Measurements from ENCODE around the gene DMD. TPM values are rescaled to one million over a fixed set of nuclear protein-coding genes. Genes with fewer than 3 reads are reported as not detected.

Gene DMD
- total and polyA plus RNA-seq, 2 donors from 2014 or later: 4.2 to 17.9 TPM

GRCh38 chrX:31606771-31607170 lies 1604.6 kb downstream of the DMD start:
- H3K27me3 ChIP-seq (ENCODE audit: control insufficient read depth, insufficient read depth, low read length): no peaks in the 10 kb centered on the region
- no peak overlapping the region for H3K4me3 ChIP-seq (ENCODE audit: low read length in 3 of 3)
- no peaks in the 10 kb centered on the region for H3K4me1 ChIP-seq (ENCODE audit: control insufficient read depth in 2 of 3, insufficient read depth in 2 of 3, low read depth in 1 of 3, low read length in 3 of 3)
- H3K27ac ChIP-seq (ENCODE audit: low read depth in 2 of 2, low read length in 2 of 2): no peak overlapping the region
- no peak for FAIRE-seq
- no peak for DNase-seq
- intact Hi-C loops (cut with DNase I): no loop called here
- no peak overlapping the region for H3K9ac ChIP-seq (ENCODE audit: low read length in 3 of 3)
- H3K9me3 ChIP-seq (ENCODE audit: control insufficient read depth in 2 of 3, insufficient read depth in 1 of 3, low read length in 3 of 3): no peaks in the 10 kb centered on the region
- no peaks in the 10 kb centered on the region for H3K36me3 ChIP-seq (ENCODE audit: control insufficient read depth in 2 of 3, insufficient read depth in 3 of 3, low read length in 3 of 3)
- no peak for TF ChIP-seq CTCF (IDR thresholded peaks at IDR 0.05; ENCODE audit: borderline replicate concordance, extremely low read depth, insufficient read depth)

GRCh38 chrX:31604629-31605221 lies 1606.6 kb downstream of the DMD start:
- Histone ChIP-seq H3K4me3 (ENCODE audit: low read length in 3 of 3) (no peak overlapping the region), H3K36me3 (ENCODE audit: control insufficient read depth in 2 of 3, insufficient read depth in 3 of 3, low read length in 3 of 3) (no peaks in the 10 kb centered on the region), H3K9ac (ENCODE audit: low read length in 3 of 3) (no peak overlapping the region), H3K27me3 (ENCODE audit: control insufficient read depth, insufficient read depth, low read length) (no peaks in the 10 kb centered on the region), H3K27ac (ENCODE audit: low read depth in 2 of 2, low read length in 2 of 2) (no peak overlapping the region), H3K4me1 (ENCODE audit: control insufficient read depth in 2 of 3, insufficient read depth in 2 of 3, low read depth in 1 of 3, low read length in 3 of 3) (no peaks in the 10 kb centered on the region), H3K9me3 (ENCODE audit: control insufficient read depth in 2 of 3, insufficient read depth in 1 of 3, low read length in 3 of 3) (no peaks in the 10 kb centered on the region)
- FAIRE-seq (no peak), DNase-seq (peak in 1 of 5 donors; percentile 2)
- TF ChIP-seq CTCF (IDR thresholded peaks at IDR 0.05; ENCODE audit: borderline replicate concordance, extremely low read depth, insufficient read depth): no peak
- intact Hi-C loops (cut with DNase I): no loop called here

GRCh38 chrX:31603411-31604120 lies 1607.8 kb downstream of the DMD start:
- no peak overlapping the region for H3K27ac ChIP-seq (ENCODE audit: low read depth in 2 of 2, low read length in 2 of 2)
- H3K4me3 ChIP-seq (ENCODE audit: low read length in 3 of 3): no peak overlapping the region
- no peak for FAIRE-seq
- no peaks in the 10 kb centered on the region for H3K27me3 ChIP-seq (ENCODE audit: control insufficient read depth, insufficient read depth, low read length)
- intact Hi-C loops (cut with DNase I): no loop called here
- H3K9ac ChIP-seq (ENCODE audit: low read length in 3 of 3): no peak overlapping the region
- no peaks in the 10 kb centered on the region for H3K9me3 ChIP-seq (ENCODE audit: control insufficient read depth in 2 of 3, insufficient read depth in 1 of 3, low read length in 3 of 3)
- no peaks in the 10 kb centered on the region for H3K36me3 ChIP-seq (ENCODE audit: control insufficient read depth in 2 of 3, insufficient read depth in 3 of 3, low read length in 3 of 3)
- no peaks in the 10 kb centered on the region for H3K4me1 ChIP-seq (ENCODE audit: control insufficient read depth in 2 of 3, insufficient read depth in 2 of 3, low read depth in 1 of 3, low read length in 3 of 3)
- DNase-seq: peak in 1 of 5 donors; percentile 15
- no peak for TF ChIP-seq CTCF (IDR thresholded peaks at IDR 0.05; ENCODE audit: borderline replicate concordance, extremely low read depth, insufficient read depth)

Measured in kidney (tissue), 14 donors.